ENCODE results near the gene TMC2. TPM values are rescaled to one million over a fixed set of nuclear protein-coding genes. Genes with fewer than 3 reads are reported as not detected.
A peak's percentile ranks its signal among the peaks of the same experiment; 100 is the strongest.
"Not testable (repeated sequence)": the region's sequence is repeated elsewhere in the genome, so short reads cannot be mapped to it uniquely, and the experiment has no call there.

TMC2 gene
- total RNA-seq, 1 donor from 2014 or later, result not detected

- H3K9me3 Mint-ChIP-seq, result no peaks in the 10 kb centered on the region
- peak overlapping the region; percentile 26 for H3K27ac Mint-ChIP-seq
- no peaks in the 10 kb centered on the region for H3K36me3 Mint-ChIP-seq
- peak overlapping the region; percentile 91 for H3K4me3 Mint-ChIP-seq
- peak; percentile 94 for DNase-seq (ENCODE audit: extremely low spot score, unreplicated experiment)
- peaks cover 7% of the 10 kb centered on the region for H3K4me1 Mint-ChIP-seq (ENCODE audit: unreplicated experiment)
- peak; percentile 99 for TF ChIP-seq CTCF (conservative IDR thresholded peaks at IDR 0.05)
- peaks cover 66% of the 10 kb centered on the region for H3K27me3 Mint-ChIP-seq
These were observed 12.3 kb upstream of the TMC2 start for GRCh38 chr20:2523919-2524708.

- no peak for DNase-seq (ENCODE audit: extremely low spot score, unreplicated experiment)
- H3K36me3 Mint-ChIP-seq, result no peaks in the 10 kb centered on the region
- peak; percentile 11 for TF ChIP-seq CTCF (conservative IDR thresholded peaks at IDR 0.05)
- peaks cover 67% of the 10 kb centered on the region for H3K27me3 Mint-ChIP-seq
- H3K27ac Mint-ChIP-seq, result peak overlapping the region; percentile 62
- H3K4me3 Mint-ChIP-seq, result peak overlapping the region; percentile 91
- H3K9me3 Mint-ChIP-seq, result no peaks in the 10 kb centered on the region
- H3K4me1 Mint-ChIP-seq (ENCODE audit: unreplicated experiment), result peaks cover 3% of the 10 kb centered on the region
These were observed 11.5 kb upstream of the TMC2 start for GRCh38 chr20:2524709-2525506.

GRCh38 chr20:2526218-2526583 lies 10.2 kb upstream of the TMC2 start:
- H3K27me3 Mint-ChIP-seq, result peaks cover 61% of the 10 kb centered on the region

GRCh38 chr20:2527762-2528161 lies 8.6 kb upstream of the TMC2 start:
- no peaks in the 10 kb centered on the region for H3K4me1 Mint-ChIP-seq (ENCODE audit: unreplicated experiment)
- DNase-seq (ENCODE audit: extremely low spot score, unreplicated experiment), result no peak
- H3K4me3 Mint-ChIP-seq, result no peak overlapping the region
- H3K36me3 Mint-ChIP-seq, result no peaks in the 10 kb centered on the region
- no peaks in the 10 kb centered on the region for H3K9me3 Mint-ChIP-seq
- no peak for TF ChIP-seq CTCF (conservative IDR thresholded peaks at IDR 0.05)
- no peak overlapping the region for H3K27ac Mint-ChIP-seq
- peaks cover 62% of the 10 kb centered on the region for H3K27me3 Mint-ChIP-seq

More at GRCh38 chr20:2526218-2526583, 10.2 kb upstream of the TMC2 start:
- not testable (repeated sequence) for H3K36me3 Mint-ChIP-seq; H3K4me3 Mint-ChIP-seq; H3K9me3 Mint-ChIP-seq; H3K27ac Mint-ChIP-seq; H3K4me1 Mint-ChIP-seq (ENCODE audit: unreplicated experiment); DNase-seq (ENCODE audit: extremely low spot score, unreplicated experiment)

GRCh38 chr20:2528671-2529271 lies 7.6 kb upstream of the TMC2 start:
- no peak overlapping the region for H3K27ac Mint-ChIP-seq
- peaks cover under 1% of the 10 kb centered on the region for H3K4me1 Mint-ChIP-seq (ENCODE audit: unreplicated experiment)
- no peak overlapping the region for H3K4me3 Mint-ChIP-seq
- H3K9me3 Mint-ChIP-seq, result no peaks in the 10 kb centered on the region
- DNase-seq (ENCODE audit: extremely low spot score, unreplicated experiment), result no peak
- peaks cover 66% of the 10 kb centered on the region for H3K27me3 Mint-ChIP-seq
- H3K36me3 Mint-ChIP-seq, result no peaks in the 10 kb centered on the region
- no peak for TF ChIP-seq CTCF (conservative IDR thresholded peaks at IDR 0.05)

Measured in type B pancreatic cell (in vitro differentiated cells).